Measurements from ENCODE around the gene GATC. TPM values are rescaled to one million over a fixed set of nuclear protein-coding genes. Genes with fewer than 3 reads are reported as not detected.

The GATC gene, protein sequence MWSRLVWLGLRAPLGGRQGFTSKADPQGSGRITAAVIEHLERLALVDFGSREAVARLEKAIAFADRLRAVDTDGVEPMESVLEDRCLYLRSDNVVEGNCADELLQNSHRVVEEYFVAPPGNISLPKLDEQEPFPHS
- 15.3 and 20.0 TPM in 2 replicates for total RNA-seq

DNA sequence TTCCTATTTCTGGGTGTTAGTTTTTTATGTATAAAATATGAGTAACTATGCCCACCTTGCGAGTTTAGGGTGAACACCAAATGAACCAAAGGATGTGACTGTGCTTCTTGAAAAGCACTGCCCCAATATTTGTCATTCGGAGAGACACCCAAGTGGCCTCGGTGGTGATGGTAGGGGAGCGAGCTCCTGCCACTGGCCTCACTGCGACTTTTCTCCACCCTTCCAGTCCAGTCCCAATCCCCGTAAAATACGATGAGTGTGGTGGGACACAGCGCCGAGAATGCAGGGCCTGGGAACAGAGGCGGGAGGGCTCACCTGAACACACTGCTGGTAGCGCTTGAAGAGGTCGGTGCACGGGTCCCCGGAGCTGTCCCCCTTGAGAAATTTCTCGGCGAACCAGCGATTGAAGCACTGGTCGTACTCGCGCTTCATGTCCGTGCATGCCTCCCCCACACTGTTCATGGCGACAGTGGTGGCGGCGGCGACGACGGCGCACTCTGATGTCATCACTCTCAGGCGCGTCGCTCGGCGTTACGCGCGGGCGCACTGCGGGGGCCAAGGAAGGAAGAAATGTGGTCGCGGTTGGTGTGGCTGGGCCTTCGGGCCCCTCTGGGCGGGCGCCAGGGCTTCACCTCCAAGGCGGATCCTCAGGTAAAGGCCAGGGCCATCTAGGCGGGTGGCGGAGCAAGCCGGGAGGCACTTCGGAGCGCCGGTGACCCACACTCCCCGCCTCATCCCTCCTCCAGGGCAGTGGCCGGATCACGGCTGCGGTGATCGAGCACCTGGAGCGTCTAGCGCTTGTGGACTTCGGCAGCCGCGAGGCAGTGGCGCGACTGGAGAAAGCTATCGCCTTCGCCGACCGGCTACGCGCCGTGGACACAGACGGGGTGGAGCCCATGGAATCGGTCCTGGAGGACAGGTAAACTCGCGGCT is at the start of gene GATC, which contains the start of gene TRIAP1:
Gene GATC (plus strand): TSS at position 534 of the 933 bp plus-strand sequence. CDS start 37 bp downstream, at position 571.
Gene TRIAP1 (minus strand): TSS at position 474 of the 933 bp plus-strand sequence. CDS start 12 bp downstream, at position 462.

GRCh38 chr12:120437735-120438494 is 8.3 kb upstream of the GATC start, which contains the start of gene COX6A1:
COX6A1 (plus strand) TSS chr12:120438113; CDS start chr12:120438127, 14 bp downstream.

DNA sequence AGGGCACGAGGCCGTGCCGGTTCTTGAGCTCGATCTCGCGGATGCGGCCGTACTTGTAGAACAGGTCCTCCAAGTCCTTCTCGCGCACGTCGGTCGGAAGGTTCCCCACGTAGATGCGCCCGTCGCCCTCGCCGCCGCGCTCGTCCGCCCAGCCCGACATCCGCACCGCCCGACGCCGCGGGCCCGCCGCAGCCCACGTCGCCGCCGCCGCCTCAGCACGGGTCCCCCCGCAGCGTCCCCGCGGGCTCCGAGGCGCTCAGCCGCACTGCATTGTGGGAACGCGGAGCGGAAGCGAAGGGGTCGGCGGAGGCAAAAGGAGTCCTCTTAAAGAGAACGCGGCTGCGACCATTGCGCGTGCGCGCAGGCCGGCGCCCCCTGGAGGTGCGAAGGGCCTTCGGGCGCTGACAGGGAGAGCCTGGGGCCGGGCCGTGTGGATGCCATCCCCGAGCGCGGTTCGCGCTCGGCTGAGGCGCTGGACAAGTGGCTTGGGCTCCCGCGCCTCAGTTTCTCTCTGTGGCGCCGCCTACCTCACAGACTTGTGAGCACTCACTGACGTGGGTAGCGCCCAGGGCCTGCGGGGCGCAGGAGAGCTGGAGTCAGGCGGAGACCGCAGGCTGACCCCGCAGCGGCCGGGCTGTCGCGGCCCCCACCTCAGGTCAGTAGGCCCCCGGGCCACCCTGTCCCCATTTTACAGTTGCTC is 23.4 kb downstream of the GATC start, which contains the start of gene SRSF9:
Gene SRSF9 (minus strand): TSS at position 299 of the 700 bp plus-strand sequence. CDS start 139 bp downstream, at position 160.

DNA sequence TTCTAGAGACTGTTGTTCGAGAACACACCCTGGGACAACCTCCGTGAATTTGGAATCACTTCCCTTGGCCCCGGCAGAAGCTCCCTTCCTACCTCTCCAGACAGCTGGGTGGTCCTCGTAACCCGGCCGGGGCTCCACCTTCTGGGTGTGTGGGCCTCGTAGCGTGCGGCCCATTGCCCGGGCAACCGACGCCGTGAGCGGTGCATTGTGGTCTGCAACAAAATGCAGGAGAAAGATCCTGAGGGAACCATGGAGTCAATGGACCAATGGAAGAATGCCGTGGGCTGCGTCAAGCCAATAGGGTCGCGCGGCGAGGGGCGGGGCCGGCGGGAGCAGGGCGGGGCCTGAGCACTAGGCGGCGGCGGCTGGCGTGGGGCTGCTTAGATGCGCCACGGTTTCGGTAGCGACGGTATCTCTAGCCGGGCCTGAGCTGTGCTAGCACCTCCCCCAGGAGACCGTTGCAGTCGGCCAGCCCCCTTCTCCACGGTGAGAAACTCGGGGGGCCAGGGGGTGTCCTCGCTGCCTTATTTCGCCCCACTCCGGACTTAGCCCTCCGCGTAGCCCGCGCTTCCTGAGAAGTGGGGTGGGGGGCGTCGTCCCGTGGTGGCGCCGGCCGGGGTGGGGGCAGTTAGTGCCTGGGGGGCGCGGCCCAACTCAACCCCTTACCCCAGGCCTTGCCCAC is 49.6 kb downstream of the GATC start, which contains the start of gene DYNLL1:
Gene DYNLL1 (plus strand): TSS at position 383 of the 682 bp plus-strand sequence. CDS start 309 bp downstream, outside the sequence.

Small RNA genes lying within 50 kb of the gene (small RNA-seq; reads per million reads assigned to genes)
- not detected for gene RF00019

Other genes with a start within 250 kb of the GATC start
- gene RPLP0, start 245.3 kb upstream of the GATC start, total RNA-seq, result 2,083 and 2,220 TPM in 2 replicates
- 55.5 and 70.7 TPM in 2 replicates for gene PXN, start 180.7 kb upstream of the GATC start, total RNA-seq
- under 0.01 TPM in 2 replicates for gene RNU4-2, start 154.5 kb upstream of the GATC start, total RNA-seq
- under 0.01 TPM in 2 replicates for gene RNU4-1, start 153.2 kb upstream of the GATC start, total RNA-seq
- gene SIRT4, start 144.1 kb upstream of the GATC start, total RNA-seq, result 0.65 and 0.85 TPM in 2 replicates
- gene PLA2G1B, start 118.7 kb upstream of the GATC start, total RNA-seq, result not detected in 2 replicates
- not detected in 2 replicates for gene MSI1, start 77.3 kb upstream of the GATC start, total RNA-seq
- 144 and 258 TPM in 2 replicates for gene COX6A1, start 8.3 kb upstream of the GATC start, total RNA-seq
- 13.5 and 20.2 TPM in 2 replicates for gene TRIAP1, start 60 bp upstream of the GATC start, total RNA-seq
- gene SRSF9, start 23.3 kb downstream of the GATC start, total RNA-seq, result 82.2 and 87.6 TPM in 2 replicates
- gene DYNLL1, start 49.7 kb downstream of the GATC start, total RNA-seq, result 146 and 173 TPM in 2 replicates
- 23.7 and 24.3 TPM in 2 replicates for gene COQ5, start 82.7 kb downstream of the GATC start, total RNA-seq
- 98.4 and 117 TPM in 2 replicates for gene RNF10, start 87.9 kb downstream of the GATC start, total RNA-seq
- gene POP5, start 135.0 kb downstream of the GATC start, total RNA-seq, result 11.5 and 18.5 TPM in 2 replicates
- gene CABP1, start 194.2 kb downstream of the GATC start, total RNA-seq, result 0.24 and 0.32 TPM in 2 replicates
- 113 and 120 TPM in 2 replicates for gene MLEC, start 240.7 kb downstream of the GATC start, total RNA-seq

All from hair follicle dermal papilla cell (primary cell).